M059J (cell line): Measurements from ENCODE around the gene TRRAP. TPM values are rescaled to one million over a fixed set of nuclear protein-coding genes. Genes with fewer than 3 reads are reported as not detected.
"Not testable (repeated sequence)": the region's sequence is repeated elsewhere in the genome, so short reads cannot be mapped to it uniquely, and the experiment has no call there.

Experiments used
- DNase-seq: peaks from one replicate; pipeline ENCODE4 v3.0.0-alpha.2; 2012; ENCODE audit warnings: low read depth
- total RNA-seq: library from RNA; depleted of rRNA; stranded (reverse); fragments of >200 nt; shearing (Covaris generic); gene quantifications from 2 replicates; pipeline ENCODE4 v1.2.3, GENCODE V29; 2014; rRNA removed

TRRAP gene
- 8.9 and 25.4 TPM in 2 replicates for total RNA-seq

DNA sequence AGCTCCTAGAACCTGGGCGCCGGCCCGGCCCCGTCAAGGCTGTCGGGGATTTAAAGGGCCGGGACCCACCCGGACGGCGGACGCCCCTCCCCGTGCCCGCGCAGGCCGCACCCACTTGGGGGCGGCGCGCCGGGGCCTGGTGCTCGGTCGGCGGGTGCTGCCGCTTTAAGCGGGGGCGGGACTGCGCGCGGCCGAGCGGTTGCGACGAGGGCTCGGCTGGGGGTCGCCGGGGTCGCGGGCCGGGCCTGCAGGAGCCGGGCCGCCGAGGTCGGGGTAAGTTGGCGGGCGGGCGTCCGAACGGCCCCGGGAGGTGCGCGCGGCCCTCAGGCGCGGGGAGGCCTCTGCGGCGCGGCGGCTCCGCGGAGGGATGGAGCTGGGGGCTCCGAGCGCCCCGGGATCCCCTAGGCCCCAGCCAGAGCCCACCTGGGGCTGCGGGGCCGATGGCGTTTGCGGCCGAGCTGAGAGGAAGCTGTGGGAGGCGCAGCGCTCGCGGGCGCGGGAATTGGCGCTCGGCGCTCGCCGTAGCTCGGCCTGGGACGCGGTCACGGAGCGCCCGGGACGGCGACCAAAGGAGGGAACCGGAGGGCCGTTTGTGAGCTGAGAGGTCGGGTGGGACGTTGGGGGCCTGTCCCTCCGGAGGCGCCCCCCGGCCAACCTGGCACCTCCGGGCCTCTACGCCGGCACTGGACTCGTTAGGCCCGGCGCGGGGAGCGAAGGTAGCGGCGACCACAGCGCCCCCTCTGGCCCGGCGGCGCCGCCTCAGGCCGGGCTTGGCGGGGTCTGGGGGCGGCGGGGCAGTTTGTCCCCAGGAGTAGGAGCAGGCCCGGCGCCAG is at the start of gene TRRAP:
TSS of gene TRRAP (plus strand) at position 168 of the 833 bp plus-strand sequence. CDS start 2,619 bp downstream, outside the sequence.
- peak; percentile 58 for DNase-seq

DNA sequence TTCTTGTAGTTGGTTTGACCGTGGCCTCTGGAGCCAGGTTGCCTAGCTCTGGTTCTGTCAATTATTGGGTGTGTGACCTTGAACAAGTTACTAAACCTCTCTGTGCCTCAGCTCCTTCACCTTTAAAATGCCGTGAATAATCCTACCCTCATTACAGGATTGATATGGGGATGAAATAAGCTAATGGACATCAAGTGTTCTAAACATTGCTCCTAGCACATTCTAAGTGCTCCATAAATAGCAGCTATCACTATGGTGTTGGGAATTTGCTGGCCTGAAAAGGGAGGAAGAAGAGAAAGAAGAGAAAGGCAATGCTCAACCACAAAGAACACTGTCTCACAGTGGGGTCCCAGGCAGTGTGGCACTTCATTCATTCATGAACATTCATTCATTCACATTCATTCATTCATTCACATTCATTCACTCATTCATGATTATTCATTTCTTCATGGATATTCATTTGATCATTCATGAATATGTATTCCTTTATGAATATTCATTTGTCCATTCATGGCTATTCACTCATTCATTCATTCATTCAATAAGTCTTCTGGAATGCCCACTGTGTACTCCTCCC is 47.3 kb upstream of the TRRAP start:
- DNase-seq: no peak

DNA sequence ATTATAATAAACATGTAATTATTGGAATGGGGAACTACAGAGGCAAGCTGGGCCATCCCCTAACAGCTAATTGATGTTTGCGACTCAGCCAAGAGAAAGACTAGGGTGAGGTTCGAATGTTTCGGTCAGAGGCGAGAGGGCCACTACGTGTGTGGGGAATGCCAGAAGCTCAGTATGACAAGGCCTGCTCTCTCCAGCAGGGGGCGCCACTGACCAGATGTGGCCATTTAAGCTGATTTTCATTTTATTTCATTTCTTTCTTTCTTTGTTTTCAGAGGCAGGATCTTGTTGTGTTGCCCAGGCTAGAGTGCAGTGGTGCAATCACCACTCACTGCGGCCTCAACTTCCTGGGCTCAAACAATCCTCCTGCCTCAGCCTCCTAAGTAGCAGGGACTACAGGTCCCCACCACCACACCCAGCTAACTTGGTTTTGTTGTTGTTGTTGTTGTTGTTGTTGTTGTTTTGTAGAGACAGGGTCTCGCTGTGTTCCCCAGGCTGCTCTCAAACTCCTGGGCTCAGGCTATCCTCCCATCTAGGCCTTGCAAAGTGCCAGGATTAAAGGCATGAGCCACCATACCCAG is 46.6 kb upstream of the TRRAP start:
- peak; percentile 12 for DNase-seq

DNA sequence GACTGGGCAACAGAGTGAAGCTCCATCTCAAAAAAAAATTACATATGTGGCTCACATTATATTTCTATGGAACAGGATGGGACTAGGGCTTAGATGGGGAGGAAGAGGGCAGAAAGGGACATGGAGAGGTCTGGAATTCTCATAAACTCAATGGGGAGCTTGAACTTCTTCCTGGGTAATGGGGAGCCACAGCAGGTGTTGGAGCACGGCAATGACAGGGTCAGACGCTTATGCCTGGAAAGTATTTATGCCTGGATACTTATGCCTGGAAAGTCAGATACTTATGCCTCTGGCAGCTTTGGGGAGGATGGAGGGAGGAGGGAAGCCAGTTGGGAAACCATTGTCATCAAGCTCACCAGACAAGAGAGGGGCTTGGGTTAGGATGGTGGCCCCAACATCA is 45.3 kb upstream of the TRRAP start:
- DNase-seq: no peak

DNA sequence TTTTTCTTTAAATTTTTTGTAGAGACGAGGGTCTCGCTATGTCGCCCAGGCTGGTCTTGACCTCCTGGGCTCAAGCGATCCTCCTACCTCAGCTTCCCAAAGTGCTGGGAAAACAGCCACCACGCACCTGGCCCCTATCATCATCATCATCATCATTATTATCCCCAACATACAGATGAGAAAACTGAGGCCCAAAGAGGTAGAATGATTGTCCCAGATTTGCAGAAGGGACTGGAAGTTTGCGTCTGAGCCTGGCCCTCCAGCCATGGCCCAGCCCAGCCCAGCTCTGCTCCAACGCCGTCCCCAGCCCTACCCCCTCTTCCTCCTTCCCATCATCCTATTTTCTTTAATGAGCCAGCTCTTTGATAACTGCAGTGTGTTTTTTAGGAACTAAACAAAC is 43.4 kb upstream of the TRRAP start:
- DNase-seq: no peak

DNA sequence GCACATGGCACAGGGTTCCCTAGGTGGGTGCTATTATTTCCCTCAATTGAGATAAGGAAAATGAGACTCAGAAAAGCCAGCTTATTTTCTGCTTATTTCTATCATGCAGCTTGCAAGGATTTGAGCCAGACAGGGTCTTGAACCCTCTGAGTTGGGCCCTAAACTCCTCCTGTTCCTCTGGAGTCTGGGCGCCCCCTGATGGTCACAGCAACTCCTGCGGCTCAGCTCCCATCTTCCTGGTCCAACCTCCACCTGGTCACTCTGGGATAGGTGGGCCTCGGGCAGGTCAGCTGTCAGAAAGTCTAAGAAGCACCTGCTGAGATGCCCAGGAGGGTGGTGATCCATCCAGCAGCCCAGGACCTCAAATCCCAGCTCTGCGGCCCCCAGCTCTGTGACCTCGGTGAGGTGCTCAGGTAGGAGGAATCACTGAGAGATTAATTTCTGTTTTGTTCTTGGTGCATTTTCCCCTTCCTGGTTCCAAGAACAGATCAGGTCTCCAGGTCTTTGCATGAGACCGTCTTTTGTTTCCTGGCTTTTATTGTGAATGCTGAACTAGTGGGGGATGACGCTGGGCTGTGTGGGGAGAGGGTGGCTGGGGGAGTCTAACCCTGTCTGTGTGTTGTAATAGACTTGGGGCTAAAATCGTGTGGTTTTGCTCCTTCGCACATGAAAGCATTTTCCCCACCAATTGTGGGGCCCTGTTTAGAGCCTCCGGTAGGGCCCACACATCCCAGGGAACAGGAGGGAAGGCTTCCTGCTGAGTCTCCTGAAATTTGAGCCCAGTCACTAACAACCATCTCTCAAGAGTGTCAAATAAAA is 41.3 kb upstream of the TRRAP start:
- DNase-seq: peak; percentile 43

DNA sequence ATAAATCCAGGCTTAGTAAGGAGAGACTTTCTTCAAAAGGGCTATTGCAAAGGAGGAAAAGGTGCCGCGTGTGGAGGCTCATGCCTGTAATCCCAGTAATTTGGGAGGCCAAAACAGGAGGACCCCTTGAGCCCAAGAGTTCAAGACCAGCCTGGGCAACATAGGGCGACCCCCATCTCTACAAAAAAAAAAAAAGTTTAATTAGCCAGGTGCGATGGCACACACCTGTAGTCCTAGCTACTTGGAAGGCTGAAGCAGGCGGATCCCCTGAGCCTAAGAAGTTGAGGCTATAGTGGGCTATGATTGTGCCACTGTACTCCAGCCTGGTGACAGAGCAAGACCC is 40.7 kb upstream of the TRRAP start:
- DNase-seq: no peak

DNA sequence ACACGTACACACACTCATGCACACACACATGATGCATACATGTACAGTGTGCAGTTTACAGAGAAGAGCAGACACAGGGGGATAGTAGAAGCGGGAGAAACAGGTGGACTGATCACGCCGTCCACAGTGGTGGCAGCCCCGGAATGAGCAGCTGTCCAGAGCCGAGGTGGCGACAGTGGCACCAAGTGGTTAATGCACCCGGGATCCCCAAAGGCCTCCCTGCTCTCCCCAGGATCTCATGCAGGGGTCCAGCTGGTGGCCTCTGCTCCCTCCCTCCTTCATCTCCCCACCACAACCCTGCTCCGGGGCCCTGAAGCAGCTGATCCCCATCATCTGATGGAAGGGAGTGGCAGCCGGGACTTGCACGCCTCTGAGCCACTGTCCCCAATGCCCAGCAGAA is 38.2 kb upstream of the TRRAP start:
- no peak for DNase-seq

DNA sequence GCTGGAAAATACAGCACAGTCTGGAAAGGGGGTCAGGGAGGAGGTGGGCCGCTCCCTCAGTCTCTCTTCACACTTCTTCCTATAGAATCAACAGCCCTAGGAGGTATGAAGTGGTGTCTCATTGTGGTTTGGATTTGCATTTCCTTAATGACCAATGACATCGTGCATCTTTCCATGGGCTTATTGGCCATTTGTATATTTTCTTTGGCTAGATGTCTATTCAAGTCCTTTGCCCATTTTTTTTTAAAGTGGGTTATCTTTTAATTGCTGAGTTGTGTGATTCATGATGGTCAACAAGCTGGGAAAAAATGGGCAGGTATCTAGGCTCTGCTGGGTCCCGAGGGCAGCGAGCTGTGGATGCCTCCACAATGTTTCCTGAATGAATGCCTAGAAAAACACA is 37.6 kb upstream of the TRRAP start:
- DNase-seq: peak; percentile 80

DNA sequence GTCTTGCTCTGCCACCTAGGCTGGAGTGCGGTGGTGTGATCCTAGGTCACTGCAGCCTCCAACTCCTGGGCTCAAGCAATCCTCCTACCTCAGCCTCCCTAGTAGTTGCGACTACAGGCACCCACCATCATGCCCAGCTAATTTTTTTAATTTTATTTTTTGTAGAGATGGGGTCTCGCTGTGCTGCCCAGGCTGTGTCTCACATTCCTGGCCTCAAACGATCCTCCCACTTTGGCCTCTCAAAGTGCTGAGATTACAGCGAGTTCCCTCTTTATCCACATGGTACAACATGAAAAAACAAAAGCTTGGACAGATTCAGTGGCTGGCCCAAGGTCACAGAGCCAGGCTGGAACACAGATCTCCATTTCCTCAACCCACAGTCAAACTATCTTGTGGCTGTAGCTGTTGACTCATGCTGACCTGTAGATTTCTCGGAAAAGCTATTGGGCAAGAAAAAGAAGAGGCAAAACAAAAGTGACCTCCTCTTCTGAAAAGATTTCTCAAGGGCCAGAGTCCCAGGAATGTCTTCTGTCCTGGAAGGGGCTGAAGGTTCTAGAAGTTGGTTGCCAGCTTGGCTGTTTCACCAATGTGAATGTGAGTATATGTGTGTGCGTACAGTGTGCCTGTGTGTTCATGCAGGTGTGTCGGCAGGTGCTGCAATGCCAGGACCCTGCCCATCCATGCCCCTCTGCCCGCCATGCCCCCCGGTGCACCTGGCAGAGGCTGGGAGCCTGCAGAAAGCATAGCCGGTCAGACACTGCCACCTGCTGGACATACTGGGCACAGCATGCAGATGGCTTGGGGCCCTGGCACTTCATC is 36.9 kb upstream of the TRRAP start:
- DNase-seq: peak; percentile 90

DNA sequence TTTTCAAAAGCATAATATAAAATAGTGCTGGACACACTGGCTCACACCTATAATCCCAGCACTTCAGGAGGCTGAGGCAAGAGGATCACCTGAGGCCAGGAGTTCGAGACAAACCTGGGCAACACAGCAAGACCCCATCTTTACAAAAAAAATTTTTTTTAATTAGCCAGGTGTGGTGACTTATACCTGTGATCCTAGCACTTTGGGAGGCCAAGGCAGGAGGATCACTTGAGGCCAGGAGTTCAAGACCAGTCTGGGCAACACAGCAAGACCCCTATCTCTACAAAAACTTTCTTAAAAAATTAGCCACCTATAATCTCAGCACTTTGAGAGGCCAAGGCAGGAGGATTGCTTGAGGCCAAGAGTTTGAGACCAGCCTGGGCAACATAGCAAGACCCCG is 35.8 kb upstream of the TRRAP start:
- not testable (repeated sequence) for DNase-seq

DNA sequence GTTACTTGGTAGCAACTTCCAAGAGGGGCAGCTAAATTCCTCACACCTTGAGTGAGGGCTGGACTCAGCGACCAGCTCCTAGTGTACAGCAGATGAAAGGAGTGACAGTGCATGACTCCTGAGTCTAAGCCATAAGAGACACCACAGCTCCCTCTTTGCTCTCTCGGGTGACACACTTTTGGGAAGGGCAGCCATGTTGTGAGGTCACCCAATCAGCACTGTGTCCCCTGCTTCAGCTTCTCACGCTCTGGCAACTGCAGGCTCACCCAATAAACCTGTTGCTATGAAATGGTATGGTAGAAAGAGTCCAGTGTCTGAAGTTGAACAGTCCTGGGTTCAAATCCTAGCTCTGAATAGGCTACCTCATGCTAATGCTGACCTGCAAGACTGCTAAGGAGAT is 29.4 kb upstream of the TRRAP start:
- DNase-seq: no peak

DNA sequence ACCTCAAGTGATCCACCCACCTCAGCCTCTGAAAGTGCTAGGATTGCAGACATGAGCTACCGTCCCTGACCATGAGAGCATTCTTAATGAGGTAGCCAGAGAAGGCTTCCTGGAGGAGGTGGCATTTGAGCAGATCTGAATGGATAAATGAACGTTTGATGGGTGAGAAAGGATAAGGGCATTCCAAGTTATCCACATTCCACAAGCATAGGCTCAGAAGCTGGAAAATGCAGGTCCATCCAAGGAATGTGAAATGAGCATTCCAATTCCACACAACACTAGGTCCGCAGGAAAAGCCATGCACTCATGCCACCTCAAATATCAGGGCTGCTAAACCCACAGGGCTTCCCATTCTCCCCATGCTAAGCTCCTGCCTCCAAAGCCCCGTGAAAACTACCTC is 25.5 kb upstream of the TRRAP start:
- DNase-seq: peak; percentile 26

DNA sequence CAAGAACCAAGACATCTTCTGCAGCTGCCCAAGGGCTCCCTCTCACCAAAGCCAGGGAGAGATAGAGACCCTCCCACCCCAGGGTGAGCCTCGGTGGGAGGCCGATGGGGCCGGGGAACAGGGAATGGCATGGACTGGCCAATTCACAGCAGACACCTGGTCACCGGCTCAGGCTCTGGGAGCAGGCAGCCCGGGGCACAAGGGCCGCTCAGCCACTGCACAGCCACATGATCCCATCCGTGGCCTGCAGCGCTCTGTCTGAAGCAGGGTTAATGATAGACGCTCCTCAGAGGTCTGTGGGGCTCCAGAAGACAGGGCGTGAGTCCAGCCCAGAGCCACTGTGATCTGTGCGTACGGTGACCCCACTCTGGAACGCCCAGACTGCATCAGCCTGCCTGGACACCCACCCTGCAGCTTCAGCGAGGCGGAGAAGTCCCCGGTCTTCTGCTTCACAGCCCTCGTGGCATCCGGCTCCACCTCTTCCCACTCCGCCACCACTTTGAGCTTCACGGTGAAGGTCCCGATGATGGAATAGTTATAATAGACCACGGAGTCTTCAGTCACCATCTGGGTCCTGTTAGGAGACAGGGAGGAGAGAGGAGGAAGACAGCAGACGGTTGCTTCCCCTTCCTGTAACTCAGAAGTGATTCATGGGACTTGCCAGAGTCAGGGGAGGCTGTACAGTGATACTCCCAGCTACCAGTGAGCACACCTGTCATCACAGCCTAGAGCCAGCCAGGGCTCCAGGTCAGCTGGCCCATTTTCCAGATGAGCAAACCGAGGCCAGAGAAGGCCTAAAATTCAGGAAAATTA is 22.5 kb upstream of the TRRAP start:
- DNase-seq: no peak

DNA sequence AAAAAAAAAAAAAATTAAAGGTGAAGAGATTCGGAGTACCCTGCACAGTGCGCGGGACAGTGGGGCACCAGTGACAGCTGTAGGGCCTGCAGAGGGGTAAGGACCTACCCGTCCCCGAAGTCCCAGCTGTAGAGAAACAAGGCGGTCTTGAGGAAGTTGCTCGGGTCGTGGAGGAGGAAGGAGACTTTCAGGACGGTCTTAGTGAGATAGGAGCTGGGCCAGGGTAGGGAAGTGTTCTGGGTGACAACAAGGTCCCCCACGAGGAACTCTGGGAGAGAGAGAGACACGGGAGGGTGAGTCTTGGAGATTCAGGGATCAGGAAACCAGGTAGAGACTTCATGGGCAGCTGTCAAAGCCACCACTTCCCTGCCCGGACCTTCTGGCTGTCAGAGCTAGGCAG is 18.3 kb upstream of the TRRAP start:
- DNase-seq: no peak

DNA sequence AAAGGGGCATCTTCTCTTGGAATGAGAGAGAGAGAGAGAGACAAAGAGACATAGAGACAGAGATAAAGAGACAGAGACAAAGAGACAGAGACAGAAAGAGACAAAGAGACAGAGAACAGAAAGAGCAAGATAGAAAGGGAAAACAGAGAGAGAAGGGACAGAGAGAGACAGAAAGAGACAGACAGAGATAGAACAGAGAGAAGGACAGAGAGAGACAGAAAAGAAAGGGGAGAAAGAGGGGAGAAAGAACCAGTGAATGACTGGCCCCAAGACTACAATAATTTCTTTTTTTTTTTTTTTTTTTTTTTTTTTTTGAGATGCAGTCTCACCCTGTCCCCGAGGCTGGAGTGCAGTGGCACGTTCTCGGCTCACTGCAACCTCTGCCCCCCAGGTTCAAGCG is 16.1 kb upstream of the TRRAP start:
- DNase-seq: no peak

DNA sequence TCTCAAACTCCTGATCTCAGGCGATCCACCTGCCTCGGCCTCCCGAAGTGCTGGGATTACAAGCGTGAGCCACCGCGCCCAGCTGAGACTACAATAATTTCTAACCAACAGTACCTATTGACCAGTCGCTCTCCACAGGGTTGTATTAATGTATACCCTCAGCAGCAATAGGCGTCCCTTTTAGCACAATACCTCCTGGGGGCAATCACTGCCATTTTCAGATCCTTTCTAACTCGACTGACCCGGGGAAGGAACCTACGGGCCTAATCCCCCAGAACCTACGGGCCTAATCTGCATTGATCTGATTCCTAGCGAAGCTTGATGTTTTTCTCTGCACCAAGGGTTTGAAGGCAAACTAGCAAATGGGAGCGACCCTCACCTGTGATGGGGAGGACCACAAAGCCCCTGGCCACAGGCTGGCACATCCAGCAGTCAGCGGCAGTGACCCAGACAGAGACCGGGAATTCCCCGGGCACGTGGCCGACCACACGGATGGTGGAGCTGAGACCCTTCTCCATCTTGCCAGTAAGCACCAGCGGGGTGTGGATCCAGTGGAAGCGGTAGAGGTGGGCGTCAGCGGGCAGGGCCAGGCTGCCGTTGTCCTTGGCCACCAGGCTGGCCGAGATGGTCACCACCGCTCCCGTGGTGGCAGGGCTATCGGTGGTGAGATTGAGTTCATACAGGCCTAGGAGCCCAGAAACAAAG is 15.5 kb upstream of the TRRAP start:
- no peak for DNase-seq

DNA sequence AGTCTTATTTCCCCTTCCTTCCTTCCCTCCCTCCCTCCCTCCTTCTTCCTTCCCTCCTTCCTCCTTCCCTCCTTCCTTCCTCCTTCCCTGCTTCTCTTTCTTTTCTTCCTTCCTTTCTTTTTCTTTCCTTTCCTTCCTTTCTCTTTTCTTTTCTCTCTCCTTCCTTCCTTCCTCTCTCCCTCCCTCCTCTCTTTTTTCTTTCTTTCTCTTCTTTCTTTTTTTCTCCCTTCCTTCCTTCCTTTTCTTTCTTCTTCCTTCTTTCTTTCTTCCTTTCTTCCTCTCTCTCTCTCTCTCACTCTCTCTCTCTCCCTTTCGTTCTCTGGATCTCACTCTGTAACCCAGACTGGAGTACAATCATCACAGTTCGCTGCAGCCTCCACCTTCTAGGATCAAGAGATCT is 14.7 kb upstream of the TRRAP start:
- no peak for DNase-seq

DNA sequence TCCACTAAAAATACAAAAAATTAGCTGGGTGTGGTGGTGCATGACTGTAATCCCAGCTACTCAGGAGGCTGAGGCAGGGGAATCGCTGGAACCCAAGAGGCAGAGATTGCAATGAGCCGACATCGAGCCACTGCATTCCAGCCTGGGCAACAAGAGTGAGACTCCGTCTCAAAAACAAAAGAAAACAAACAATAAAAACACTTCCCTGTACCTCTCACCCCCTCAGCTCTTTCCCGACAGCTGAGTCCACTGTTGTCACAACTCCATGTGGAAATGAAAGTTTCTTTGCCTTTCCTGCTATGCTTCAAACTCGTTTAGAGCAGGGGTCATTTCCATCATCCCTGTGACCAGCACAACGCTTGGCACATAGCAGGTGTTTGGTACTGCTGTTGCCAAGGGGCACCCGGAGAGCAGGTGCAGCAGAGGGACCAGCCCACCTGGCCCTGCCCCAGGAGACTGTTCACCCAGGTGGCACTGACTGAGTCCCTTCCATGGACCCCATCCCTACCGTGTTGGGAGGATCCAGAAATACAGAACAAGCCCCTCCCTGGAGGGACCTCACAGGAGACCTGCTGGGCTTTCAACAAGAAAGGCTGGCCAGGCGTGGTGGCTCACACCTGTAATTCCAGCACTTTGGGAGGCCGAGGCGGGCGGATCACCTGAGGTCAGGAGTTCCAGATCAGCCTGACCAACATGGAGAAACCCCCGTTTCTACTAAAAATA is 13.4 kb upstream of the TRRAP start:
- peak; percentile 44 for DNase-seq
